Suprapubic skin (tissue), 3 donors: ENCODE measurements around the gene AMDHD2.

ENCODE experiments used
- CTCF ChIP-seq, 2 donors: fragments of 200-600 bp in 1 of 2; fragments of 450-650 bp in 1 of 2; sonication (generic) in 1 of 2; IDR thresholded peaks; one replicate each; pipeline ENCODE4 v1.5.1; 2016 to 2019; ENCODE audit warnings: antibody characterized with exemption in 2 of 2, mild to moderate bottlenecking in 1 of 2, moderate library complexity in 1 of 2
- EP300 ChIP-seq: sonication (generic); formaldehyde crosslinking; IDR thresholded peaks from one replicate; pipeline ENCODE4 v1.6.1; 2017; ENCODE audit warnings: antibody characterized with exemption
- POLR2A ChIP-seq, 2 donors: fragments of 450-650 bp; IDR thresholded peaks; one replicate each; pipeline ENCODE4 v1.6.1; 2017; ENCODE audit warnings: antibody characterized with exemption in 2 of 2, mild to moderate bottlenecking in 2 of 2, moderate library complexity in 2 of 2

DNA sequence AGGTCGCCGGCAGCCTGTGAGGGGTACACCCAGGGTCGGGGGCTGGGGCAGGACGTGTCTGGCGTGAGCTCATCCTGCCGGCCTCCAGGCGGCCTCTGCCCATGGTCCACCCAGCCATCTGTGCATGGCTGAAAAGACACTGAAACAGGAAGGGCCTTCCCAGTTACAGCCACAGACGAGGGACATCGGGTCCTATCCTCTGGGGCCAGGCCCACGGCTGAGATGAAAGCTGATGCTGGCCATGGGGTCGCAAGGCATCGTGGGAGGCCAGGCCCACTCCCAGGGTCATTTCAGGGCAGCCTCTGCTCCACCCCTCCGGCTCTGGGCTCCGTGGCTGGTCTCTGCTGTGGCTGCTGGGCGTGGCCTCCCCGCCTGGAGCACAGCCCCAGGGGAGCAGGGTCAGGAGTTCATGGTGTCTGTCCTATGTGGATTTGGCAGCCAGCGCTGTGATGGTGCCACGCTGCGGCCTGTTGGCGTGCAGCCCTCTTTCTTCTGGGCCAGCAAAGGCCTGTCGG is 23.0 kb upstream of the AMDHD2 start:
- TF ChIP-seq EP300 (no peak), CTCF (IDR thresholded peaks at IDR 0.05) (no peak), POLR2A (IDR thresholded peaks at IDR 0.05) (no peak)
